ENCODE measurements around the gene PPP1CC.

The PPP1CC gene

GRCh38 chr12:110750784-110751461, 8.2 kb upstream of the PPP1CC start:
- no peaks in the 10 kb centered on the region for H3K9me2 ChIP-seq (replicated peaks; ENCODE audit: low read depth, low read length)
- TF ChIP-seq EZH2phosphoT487 (IDR thresholded peaks at IDR 0.05; ENCODE audit: borderline replicate concordance) (no peak), CTCF (conservative IDR thresholded peaks at IDR 0.05; ENCODE audit: low read length) (no peak)
- no peaks in the 10 kb centered on the region for H3F3A ChIP-seq (ENCODE audit: low read depth)
- H3K4me1 ChIP-seq (ENCODE audit: insufficient read depth, low read length, poor library complexity, severe bottlenecking) = no peaks in the 10 kb centered on the region
- no peaks in the 10 kb centered on the region for H4K20me1 ChIP-seq (ENCODE audit: insufficient read depth, low read length, poor library complexity, severe bottlenecking)
- no peaks in the 10 kb centered on the region for H3K36me3 ChIP-seq (ENCODE audit: insufficient read depth, low read length)
- no peaks in the 10 kb centered on the region for H3K27me3 ChIP-seq (ENCODE audit: insufficient read depth, low read length, poor library complexity, severe bottlenecking)
- H3K79me2 ChIP-seq (ENCODE audit: insufficient read depth, low read length) = no peaks in the 10 kb centered on the region
- no peak overlapping the region for H3K4me2 ChIP-seq (ENCODE audit: low read depth, low read length, poor library complexity, severe bottlenecking)
- H3K4me3 ChIP-seq (ENCODE audit: low read length, poor library complexity, severe bottlenecking) = no peak overlapping the region
- H2AFZ ChIP-seq (ENCODE audit: low read length) = no peak overlapping the region
- no peak overlapping the region for H3K9ac ChIP-seq (ENCODE audit: low read depth, low read length, poor library complexity, severe bottlenecking)
- no peaks in the 10 kb centered on the region for H3K9me3 ChIP-seq (ENCODE audit: insufficient read depth, low read depth, low read length)

GRCh38 chr12:110746550-110746949, 3.9 kb upstream of the PPP1CC start:
- H3K4me2 ChIP-seq (ENCODE audit: low read depth, low read length, poor library complexity, severe bottlenecking) = no peak overlapping the region
- no peaks in the 10 kb centered on the region for H3K9me2 ChIP-seq (replicated peaks; ENCODE audit: low read depth, low read length)
- H3K4me3 ChIP-seq (ENCODE audit: low read length, poor library complexity, severe bottlenecking) = no peak overlapping the region
- no peak overlapping the region for H3K9ac ChIP-seq (ENCODE audit: low read depth, low read length, poor library complexity, severe bottlenecking)
- no peaks in the 10 kb centered on the region for H3F3A ChIP-seq (ENCODE audit: low read depth)
- H3K79me2 ChIP-seq (ENCODE audit: insufficient read depth, low read length) = peaks cover 22% of the 10 kb centered on the region
- H3K4me1 ChIP-seq (ENCODE audit: insufficient read depth, low read length, poor library complexity, severe bottlenecking) = peaks cover 12% of the 10 kb centered on the region
- TF ChIP-seq CTCF (conservative IDR thresholded peaks at IDR 0.05; ENCODE audit: low read length) (no peak), EZH2phosphoT487 (IDR thresholded peaks at IDR 0.05; ENCODE audit: borderline replicate concordance) (no peak)
- no peaks in the 10 kb centered on the region for H3K36me3 ChIP-seq (ENCODE audit: insufficient read depth, low read length)
- peaks cover 7% of the 10 kb centered on the region for H3K27me3 ChIP-seq (ENCODE audit: insufficient read depth, low read length, poor library complexity, severe bottlenecking)
- peaks cover 8% of the 10 kb centered on the region for H4K20me1 ChIP-seq (ENCODE audit: insufficient read depth, low read length, poor library complexity, severe bottlenecking)
- H3K9me3 ChIP-seq (ENCODE audit: insufficient read depth, low read depth, low read length) = no peaks in the 10 kb centered on the region
- H2AFZ ChIP-seq (ENCODE audit: low read length) = no peak overlapping the region

GRCh38 chr12:110745542-110746284, 3.0 kb upstream of the PPP1CC start:
- H3K9me2 ChIP-seq (replicated peaks; ENCODE audit: low read depth, low read length) = no peaks in the 10 kb centered on the region
- no peak overlapping the region for H2AFZ ChIP-seq (ENCODE audit: low read length)
- no peak overlapping the region for H3K4me2 ChIP-seq (ENCODE audit: low read depth, low read length, poor library complexity, severe bottlenecking)
- TF ChIP-seq EZH2phosphoT487 (IDR thresholded peaks at IDR 0.05; ENCODE audit: borderline replicate concordance) = no peak
- TF ChIP-seq CTCF (conservative IDR thresholded peaks at IDR 0.05; ENCODE audit: low read length) = no peak
- peaks cover 20% of the 10 kb centered on the region for H3K4me1 ChIP-seq (ENCODE audit: insufficient read depth, low read length, poor library complexity, severe bottlenecking)
- H3K27me3 ChIP-seq (ENCODE audit: insufficient read depth, low read length, poor library complexity, severe bottlenecking) = peaks cover 7% of the 10 kb centered on the region
- no peak overlapping the region for H3K9ac ChIP-seq (ENCODE audit: low read depth, low read length, poor library complexity, severe bottlenecking)
- H3K36me3 ChIP-seq (ENCODE audit: insufficient read depth, low read length) = no peaks in the 10 kb centered on the region
- H3K4me3 ChIP-seq (ENCODE audit: low read length, poor library complexity, severe bottlenecking) = no peak overlapping the region
- H3F3A ChIP-seq (ENCODE audit: low read depth) = no peaks in the 10 kb centered on the region
- no peaks in the 10 kb centered on the region for H3K9me3 ChIP-seq (ENCODE audit: insufficient read depth, low read depth, low read length)
- peaks cover 30% of the 10 kb centered on the region for H3K79me2 ChIP-seq (ENCODE audit: insufficient read depth, low read length)
- peaks cover 16% of the 10 kb centered on the region for H4K20me1 ChIP-seq (ENCODE audit: insufficient read depth, low read length, poor library complexity, severe bottlenecking)
